MCF 10A (cell line): ENCODE data around the gene PAPSS1. TPM values are rescaled to one million over a fixed set of nuclear protein-coding genes. Genes with fewer than 3 reads are reported as not detected.

Source experiments
- BruUV-seq: library from RNA; stranded (reverse); fragments of 400-500 nt; replicated peaks from 2 replicates; lab custom pipeline; 2021; lab: Mats Ljungman, UMichigan
- CTCF ChIA-PET: fragments of 300-600 bp; sonication (Branson Sonifier 250); formaldehyde crosslinking; extraction: SDS; loops from one replicate; lab custom pipeline; 2021; ENCODE audit warnings: antibody characterized with exemption, inconsistent platforms; lab: Yijun Ruan, JAX
- POLR2A ChIA-PET: fragments of 300-600, 350-650 bp; sonication (Branson Sonifier 250); formaldehyde crosslinking; extraction: SDS; loops from one replicate; lab custom pipeline; 2020; ENCODE audit warnings: antibody characterized with exemption, inconsistent platforms; lab: Yijun Ruan, JAX
- DNase-seq: peaks from one replicate; pipeline ENCODE4 v3.0.0-alpha.2; 2018; ENCODE audit not compliant: unreplicated experiment
- H3K27ac Mint-ChIP-seq: one replicate; pipeline ENCODE4 v1.8.0; 2022; ENCODE audit warnings: mild to moderate bottlenecking, low read depth, mixed read lengths; ENCODE audit not compliant: unreplicated experiment
- H3K27me3 Mint-ChIP-seq: one replicate; pipeline ENCODE4 v1.8.0; 2022; ENCODE audit warnings: mixed read lengths; ENCODE audit not compliant: insufficient read depth, unreplicated experiment
- H3K36me3 Mint-ChIP-seq: one replicate; pipeline ENCODE4 v1.8.0; 2022; ENCODE audit warnings: mild to moderate bottlenecking, moderate library complexity, mixed read lengths; ENCODE audit not compliant: insufficient read depth, unreplicated experiment
- H3K4me1 Mint-ChIP-seq: one replicate; pipeline ENCODE4 v1.8.0; 2022; ENCODE audit warnings: mixed read lengths; ENCODE audit not compliant: insufficient read depth, unreplicated experiment
- H3K4me3 Mint-ChIP-seq: one replicate; pipeline ENCODE4 v1.8.0; 2022; ENCODE audit warnings: mild to moderate bottlenecking, moderate library complexity, mixed read lengths; ENCODE audit not compliant: unreplicated experiment
- H3K9me3 Mint-ChIP-seq: one replicate; pipeline ENCODE4 v1.8.0; 2022; ENCODE audit warnings: mixed read lengths; ENCODE audit not compliant: unreplicated experiment
- intact Hi-C: fragments of 100-400 bp; cut with micrococcal nuclease; formaldehyde crosslinking; loops from 2 replicates; pipeline ENCODE4 v1.14.1; 2022
- total RNA-seq: library from RNA; stranded (reverse); gene quantifications from 2 replicates; pipeline ENCODE4 v1.2.3, GENCODE V29; 2022
- TF ChIP-seq, protein P1 (sequence below): fragments of 200-600 bp; IDR thresholded peaks from one replicate; pipeline ENCODE4 v1.8.0; 2022; ENCODE audit warnings: antibody characterized with exemption, mild to moderate bottlenecking; ENCODE audit not compliant: unreplicated experiment

The PAPSS1 gene
- total RNA-seq, 1 experiment from 2014 or later = 63.9 TPM

DNA sequence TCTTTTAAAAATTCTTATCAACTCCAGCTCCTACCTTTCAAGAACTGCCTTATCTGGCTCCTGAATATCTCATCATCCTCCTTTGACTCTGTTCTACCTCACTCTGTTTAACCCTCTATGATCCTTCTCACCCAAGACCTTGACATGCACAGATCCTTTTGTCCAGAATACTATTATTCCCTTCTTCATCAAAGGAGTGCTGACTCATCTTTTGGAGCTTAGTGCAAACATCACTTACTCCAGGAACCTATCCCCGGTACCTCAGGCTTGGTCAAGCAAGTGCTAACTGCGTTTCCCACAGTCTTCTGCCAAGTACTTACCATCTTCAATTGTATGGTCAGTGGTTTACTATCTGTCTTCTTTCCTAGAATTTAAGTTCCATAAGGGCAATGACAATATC is 96.0 kb downstream of the PAPSS1 start:
- Mint-ChIP-seq H3K36me3 (peaks cover 8% of the 10 kb centered on the region), H3K9me3 (no peaks in the 10 kb centered on the region), H3K4me3 (no peak overlapping the region), H3K27me3 (no peaks in the 10 kb centered on the region), H3K27ac (no peak overlapping the region), H3K4me1 (peaks cover 4% of the 10 kb centered on the region)
- TF ChIP-seq, protein P1, sequence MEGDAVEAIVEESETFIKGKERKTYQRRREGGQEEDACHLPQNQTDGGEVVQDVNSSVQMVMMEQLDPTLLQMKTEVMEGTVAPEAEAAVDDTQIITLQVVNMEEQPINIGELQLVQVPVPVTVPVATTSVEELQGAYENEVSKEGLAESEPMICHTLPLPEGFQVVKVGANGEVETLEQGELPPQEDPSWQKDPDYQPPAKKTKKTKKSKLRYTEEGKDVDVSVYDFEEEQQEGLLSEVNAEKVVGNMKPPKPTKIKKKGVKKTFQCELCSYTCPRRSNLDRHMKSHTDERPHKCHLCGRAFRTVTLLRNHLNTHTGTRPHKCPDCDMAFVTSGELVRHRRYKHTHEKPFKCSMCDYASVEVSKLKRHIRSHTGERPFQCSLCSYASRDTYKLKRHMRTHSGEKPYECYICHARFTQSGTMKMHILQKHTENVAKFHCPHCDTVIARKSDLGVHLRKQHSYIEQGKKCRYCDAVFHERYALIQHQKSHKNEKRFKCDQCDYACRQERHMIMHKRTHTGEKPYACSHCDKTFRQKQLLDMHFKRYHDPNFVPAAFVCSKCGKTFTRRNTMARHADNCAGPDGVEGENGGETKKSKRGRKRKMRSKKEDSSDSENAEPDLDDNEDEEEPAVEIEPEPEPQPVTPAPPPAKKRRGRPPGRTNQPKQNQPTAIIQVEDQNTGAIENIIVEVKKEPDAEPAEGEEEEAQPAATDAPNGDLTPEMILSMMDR = no peak
- DNase-seq = no peak
- ChIA-PET CTCF (no interaction called here), POLR2A (no interaction called here)
- BruUV-seq = no TSS peak
- intact Hi-C loops = no loop called here

DNA sequence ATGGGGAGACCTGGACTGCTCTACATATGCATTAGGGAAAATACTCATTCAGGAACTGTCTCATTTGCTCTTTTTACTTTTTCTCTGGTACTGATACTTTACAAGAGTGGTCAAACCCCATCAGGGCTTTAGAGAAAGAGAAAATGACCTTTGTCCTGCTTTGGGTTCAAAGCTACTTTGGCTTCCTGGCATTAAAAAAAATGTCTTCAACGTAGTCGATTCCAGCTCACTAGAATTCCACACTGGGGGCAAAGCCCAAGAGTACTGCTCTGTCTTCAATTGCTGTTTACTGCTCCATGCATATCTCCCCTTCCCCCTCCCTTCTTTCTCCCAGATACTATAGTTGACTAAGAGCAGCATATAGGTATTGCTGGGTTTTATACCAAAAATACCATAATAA is 98.0 kb downstream of the PAPSS1 start:
- H3K4me3 Mint-ChIP-seq = no peak overlapping the region
- no TSS peak for BruUV-seq
- intact Hi-C loops = no loop called here
- no peak for DNase-seq
- peaks cover 8% of the 10 kb centered on the region for H3K36me3 Mint-ChIP-seq
- ChIA-PET POLR2A (no interaction called here), CTCF (no interaction called here)
- H3K27ac Mint-ChIP-seq = no peak overlapping the region
- TF ChIP-seq, protein P1 = no peak
- no peaks in the 10 kb centered on the region for H3K27me3 Mint-ChIP-seq
- peaks cover 16% of the 10 kb centered on the region for H3K4me1 Mint-ChIP-seq
- H3K9me3 Mint-ChIP-seq = no peaks in the 10 kb centered on the region

DNA sequence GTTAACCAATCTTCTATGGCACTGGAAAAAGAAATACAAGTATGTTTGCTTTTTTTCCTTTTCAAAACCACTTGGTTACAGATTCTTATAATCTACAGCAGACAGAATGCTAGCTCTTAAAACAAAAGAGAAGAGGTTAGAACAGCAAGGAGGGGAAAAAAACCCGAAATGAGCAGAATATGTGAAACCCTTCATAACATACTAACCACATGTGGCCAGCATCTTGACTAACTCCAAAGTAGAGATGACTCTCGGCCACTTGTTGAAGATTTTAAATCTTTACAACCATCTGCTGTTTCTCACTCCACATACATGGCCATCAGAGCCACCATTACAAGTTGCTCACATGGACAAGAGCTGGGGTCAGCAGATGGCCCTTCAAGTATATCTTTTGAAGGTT is 100.3 kb downstream of the PAPSS1 start:
- TF ChIP-seq, protein P1 = no peak
- ChIA-PET POLR2A (no interaction called here), CTCF (interaction anchor here (0.6 kb wide), 1 partner anchor 1256 kb away, joined by 3 read pairs; no protein-coding TSS in a partner anchor)
- H3K27me3 Mint-ChIP-seq = no peaks in the 10 kb centered on the region
- no peak overlapping the region for H3K27ac Mint-ChIP-seq
- H3K9me3 Mint-ChIP-seq = no peaks in the 10 kb centered on the region
- intact Hi-C loops = no loop called here
- DNase-seq = no peak
- peaks cover 16% of the 10 kb centered on the region for H3K4me1 Mint-ChIP-seq
- no peak overlapping the region for H3K4me3 Mint-ChIP-seq
- H3K36me3 Mint-ChIP-seq = peaks cover 15% of the 10 kb centered on the region
- BruUV-seq = no TSS peak

DNA sequence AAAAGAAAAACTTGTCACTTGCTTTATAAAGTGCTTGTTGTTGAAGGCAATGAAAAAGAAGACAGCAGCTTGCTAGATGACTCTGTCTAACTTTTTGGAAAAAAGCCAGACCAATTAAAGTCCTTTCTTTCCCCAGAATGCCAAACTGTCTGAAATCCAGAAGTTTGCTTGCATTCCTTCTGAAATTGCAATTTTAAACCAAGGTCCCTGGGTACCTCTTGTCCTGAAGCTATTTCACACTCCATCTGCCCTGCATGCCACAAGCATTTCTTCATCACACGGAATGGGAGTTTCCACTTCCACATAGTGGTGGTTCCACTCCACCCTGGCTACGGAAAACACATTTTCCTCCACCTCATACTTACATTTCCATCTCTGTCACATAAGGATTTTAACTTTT is 101.0 kb downstream of the PAPSS1 start:
- DNase-seq = peak; percentile 0
- POLR2A ChIA-PET = no interaction called here
- H3K36me3 Mint-ChIP-seq = peaks cover 15% of the 10 kb centered on the region
- no peaks in the 10 kb centered on the region for H3K27me3 Mint-ChIP-seq
- peak overlapping the region; percentile 6 for H3K4me3 Mint-ChIP-seq
- BruUV-seq = no TSS peak
- H3K9me3 Mint-ChIP-seq = no peaks in the 10 kb centered on the region
- intact Hi-C loops = no loop called here
- H3K27ac Mint-ChIP-seq = no peak overlapping the region
- CTCF ChIA-PET = interaction anchor here (0.6 kb wide), 1 partner anchor 1255 kb away, joined by 3 read pairs; no protein-coding TSS in a partner anchor
- TF ChIP-seq, protein P1 = no peak
- H3K4me1 Mint-ChIP-seq = peaks cover 16% of the 10 kb centered on the region
